ENCODE results near the gene AJAP1.

AJAP1 gene

GRCh38 chr1:4682607-4683220, 28.3 kb downstream of the AJAP1 start:
- no peak for DNase-seq (ENCODE audit: low read depth)

GRCh38 chr1:4684136-4684535, 29.7 kb downstream of the AJAP1 start:
- no peak for DNase-seq (ENCODE audit: low read depth)

GRCh38 chr1:4684864-4685522, 30.6 kb downstream of the AJAP1 start:
- DNase-seq (ENCODE audit: low read depth): no peak

- no peak for DNase-seq (ENCODE audit: low read depth)
Observed at GRCh38 chr1:4685523-4685865, 31.1 kb downstream of the AJAP1 start.

- no peak for DNase-seq (ENCODE audit: low read depth)
Observed at GRCh38 chr1:4687943-4688342, 33.5 kb downstream of the AJAP1 start.

GRCh38 chr1:4689271-4689935, 35.0 kb downstream of the AJAP1 start:
- no peak for DNase-seq (ENCODE audit: low read depth)

GRCh38 chr1:4689941-4690635, 35.7 kb downstream of the AJAP1 start:
- no peak for DNase-seq (ENCODE audit: low read depth)

GRCh38 chr1:4690951-4691675, 36.7 kb downstream of the AJAP1 start:
- no peak for DNase-seq (ENCODE audit: low read depth)

GRCh38 chr1:4691766-4692405, 37.5 kb downstream of the AJAP1 start:
- DNase-seq (ENCODE audit: low read depth): no peak

GRCh38 chr1:4692437-4692836, 38.0 kb downstream of the AJAP1 start:
- no peak for DNase-seq (ENCODE audit: low read depth)

GRCh38 chr1:4693331-4693730, 38.9 kb downstream of the AJAP1 start:
- no peak for DNase-seq (ENCODE audit: low read depth)

- no peak for DNase-seq (ENCODE audit: low read depth)
Observed at GRCh38 chr1:4693891-4694290, 39.5 kb downstream of the AJAP1 start.

- DNase-seq (ENCODE audit: low read depth): no peak
Observed at GRCh38 chr1:4694492-4694891, 40.1 kb downstream of the AJAP1 start.

- DNase-seq (ENCODE audit: low read depth): no peak
Observed at GRCh38 chr1:4695241-4695640, 40.8 kb downstream of the AJAP1 start.

- DNase-seq (ENCODE audit: low read depth): no peak
Observed at GRCh38 chr1:4696161-4696745, 41.8 kb downstream of the AJAP1 start.

- DNase-seq (ENCODE audit: low read depth): no peak
Observed at GRCh38 chr1:4696753-4697152, 42.3 kb downstream of the AJAP1 start.

GRCh38 chr1:4697801-4698200, 43.4 kb downstream of the AJAP1 start:
- no peak for DNase-seq (ENCODE audit: low read depth)

- no peak for DNase-seq (ENCODE audit: low read depth)
Observed at GRCh38 chr1:4698911-4699310, 44.5 kb downstream of the AJAP1 start.

- no peak for DNase-seq (ENCODE audit: low read depth)
Observed at GRCh38 chr1:4699376-4700301, 45.2 kb downstream of the AJAP1 start.

- no peak for DNase-seq (ENCODE audit: low read depth)
Observed at GRCh38 chr1:4700801-4701200, 46.4 kb downstream of the AJAP1 start.

All from stimulated activated CD8-positive, alpha-beta memory T cell treated with anti-CD3 and anti-CD28 coated beads, Interleukin-7, amount 100 ng/mL, for 24 hours (primary cell).